RCC 7860 (cell line): ENCODE data around the gene PLA2G5.

Experiments used
- DNase-seq: peaks from one replicate; pipeline ENCODE4 v3.0.0-alpha.2; 2015; ENCODE audit warnings: low spot score
- FAIRE-seq: peaks from 2 replicates; lab custom pipeline; 2012; peaks lifted over from hg19 to GRCh38; lab: Jason Lieb, UNC

Gene PLA2G5

GRCh38 chr1:20089328-20090077, 19.5 kb downstream of the PLA2G5 start:
- DNase-seq (no peak), FAIRE-seq (no peak)

GRCh38 chr1:20090119-20090518, 20.1 kb downstream of the PLA2G5 start:
- DNase-seq = no peak
- no peak for FAIRE-seq

- FAIRE-seq = no peak
- no peak for DNase-seq
Observed at GRCh38 chr1:20090641-20091040, 20.6 kb downstream of the PLA2G5 start.

- DNase-seq = no peak
- FAIRE-seq = no peak
Observed at GRCh38 chr1:20093303-20093702, 23.3 kb downstream of the PLA2G5 start.

GRCh38 chr1:20093940-20094391, 24.0 kb downstream of the PLA2G5 start:
- FAIRE-seq = no peak
- no peak for DNase-seq

- DNase-seq = no peak
- FAIRE-seq = no peak
Observed at GRCh38 chr1:20095564-20096434, 25.8 kb downstream of the PLA2G5 start.

- DNase-seq (no peak), FAIRE-seq (no peak)
Observed at GRCh38 chr1:20096840-20097447, 26.9 kb downstream of the PLA2G5 start.

- DNase-seq = no peak
- no peak for FAIRE-seq
Observed at GRCh38 chr1:20099533-20099932, 29.5 kb downstream of the PLA2G5 start.

- DNase-seq (peak; percentile 37), FAIRE-seq (no peak)
Observed at GRCh38 chr1:20100632-20101355, 30.8 kb downstream of the PLA2G5 start.

- FAIRE-seq (no peak), DNase-seq (no peak)
Observed at GRCh38 chr1:20102875-20103274, 32.9 kb downstream of the PLA2G5 start.

- no peak for DNase-seq
- no peak for FAIRE-seq
Observed at GRCh38 chr1:20105856-20106255, 35.9 kb downstream of the PLA2G5 start.

- DNase-seq = no peak
Observed at GRCh38 chr1:20107351-20107750, 37.4 kb downstream of the PLA2G5 start.

GRCh38 chr1:20107796-20108195, 37.8 kb downstream of the PLA2G5 start:
- no peak for FAIRE-seq

More at GRCh38 chr1:20107351-20107750, 37.4 kb downstream of the PLA2G5 start:
- no peak for FAIRE-seq

GRCh38 chr1:20108366-20109123, 38.6 kb downstream of the PLA2G5 start:
- DNase-seq (no peak), FAIRE-seq (no peak)

More at GRCh38 chr1:20107796-20108195, 37.8 kb downstream of the PLA2G5 start:
- no peak for DNase-seq

GRCh38 chr1:20109223-20109856, 39.3 kb downstream of the PLA2G5 start:
- FAIRE-seq = no peak

GRCh38 chr1:20110679-20111078, 40.7 kb downstream of the PLA2G5 start:
- no peak for FAIRE-seq
- DNase-seq = no peak

More at GRCh38 chr1:20109223-20109856, 39.3 kb downstream of the PLA2G5 start:
- no peak for DNase-seq

- FAIRE-seq = no peak
- DNase-seq = no peak
Observed at GRCh38 chr1:20111452-20111851, 41.5 kb downstream of the PLA2G5 start.

GRCh38 chr1:20112279-20113000, 42.4 kb downstream of the PLA2G5 start:
- DNase-seq (no peak), FAIRE-seq (no peak)
